GM19351 (cell line): ENCODE data around the gene APBA2.

Experiments
- ATAC-seq: cut with Tn5 transposase; IDR thresholded peaks from one replicate; pipeline ENCODE4 v1.9.1; 2021; ENCODE audit warnings: mild to moderate bottlenecking, moderate library complexity; ENCODE audit not compliant: unreplicated experiment

Gene APBA2

DNA sequence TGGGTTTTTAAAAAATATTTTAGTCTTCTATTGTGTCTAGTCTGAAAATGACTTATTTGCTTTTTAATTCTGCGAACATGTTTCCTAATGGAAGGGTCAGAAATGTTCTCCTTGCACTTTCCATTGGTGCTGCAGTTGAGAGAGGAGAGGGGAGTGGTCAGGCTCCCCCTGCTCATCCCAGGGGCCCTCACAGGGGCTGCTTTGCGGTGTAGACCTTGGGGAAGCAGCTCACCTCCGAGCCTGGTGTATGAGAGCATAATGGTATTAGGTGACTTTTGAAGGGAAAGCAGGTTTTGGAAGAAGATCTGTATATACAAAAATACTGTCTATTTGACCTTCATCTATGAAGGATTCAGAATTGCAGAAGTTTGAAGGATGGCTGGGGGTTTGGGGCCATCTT lies 28.3 kb downstream of the APBA2 start:
- ATAC-seq: no peak

- ATAC-seq: no peak
Measured at GRCh38 chr15:28914483-28915023, 28.8 kb downstream of the APBA2 start.

- ATAC-seq: no peak
Measured at GRCh38 chr15:28915041-28915810, 29.5 kb downstream of the APBA2 start.

DNA sequence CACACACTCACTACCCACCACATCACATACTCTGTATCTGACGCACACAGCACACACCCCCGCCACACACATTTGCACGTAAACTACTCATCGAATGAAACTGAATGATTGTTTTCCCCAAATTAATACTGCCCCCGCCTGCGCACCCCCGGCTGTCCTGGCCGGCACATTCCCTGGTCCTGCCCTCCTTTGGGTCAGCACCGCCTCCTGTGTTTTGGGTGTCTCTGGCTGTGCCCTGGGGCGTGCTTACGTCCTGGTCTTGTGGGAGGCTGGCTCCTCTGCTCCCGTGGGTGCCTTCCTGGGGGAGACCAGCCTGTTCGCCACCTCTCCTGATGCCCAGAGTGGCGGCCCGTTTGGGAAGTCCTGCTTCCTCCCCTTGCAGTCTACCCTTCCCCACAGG lies 30.2 kb downstream of the APBA2 start:
- ATAC-seq: no peak

GRCh38 chr15:28917791-28918140 lies 32.0 kb downstream of the APBA2 start:
- ATAC-seq: no peak

DNA sequence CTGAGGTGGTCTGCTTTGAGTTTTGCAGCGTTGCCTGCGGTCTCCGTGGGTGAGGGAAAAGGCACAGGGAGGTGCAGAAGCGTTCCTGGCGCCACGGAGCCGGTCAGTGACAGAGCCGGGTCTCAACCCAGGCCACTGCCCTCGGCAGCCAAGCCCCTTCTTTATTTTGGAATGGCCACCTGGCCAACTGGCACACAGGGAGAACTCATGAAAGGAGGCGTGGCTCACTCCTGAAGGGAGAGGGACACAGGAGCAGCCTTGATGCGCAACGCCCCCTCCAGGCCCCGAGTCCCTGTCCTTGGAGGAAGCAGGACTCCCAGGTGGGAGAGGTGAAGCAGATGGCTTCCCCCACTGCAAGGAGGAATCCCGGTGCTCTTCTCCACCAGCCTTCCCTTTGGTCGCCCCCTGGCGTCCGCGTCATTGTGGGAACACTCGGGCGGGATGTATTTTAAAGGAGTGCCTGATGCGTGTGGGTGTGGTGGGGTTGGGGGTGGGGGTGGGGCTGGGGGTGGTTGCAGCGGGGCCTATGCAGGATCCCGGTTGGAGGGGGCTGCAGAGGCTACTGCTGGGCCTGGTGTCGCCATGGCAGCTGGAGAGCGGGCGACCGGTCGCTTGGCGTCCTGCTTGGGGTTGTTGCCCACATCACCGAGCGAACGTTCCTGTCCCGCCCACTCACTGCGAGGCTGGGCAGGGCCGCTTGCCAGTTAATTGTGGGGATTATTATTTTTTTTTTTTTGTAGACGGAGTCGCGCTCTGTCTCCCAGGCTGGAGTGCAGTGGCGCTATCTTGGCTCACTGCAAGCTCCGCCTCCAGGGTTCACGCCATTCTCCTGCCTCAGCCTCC lies 32.6 kb downstream of the APBA2 start:
- no peak for ATAC-seq

- ATAC-seq: no peak
Measured at GRCh38 chr15:28919201-28919635, 33.4 kb downstream of the APBA2 start.

DNA sequence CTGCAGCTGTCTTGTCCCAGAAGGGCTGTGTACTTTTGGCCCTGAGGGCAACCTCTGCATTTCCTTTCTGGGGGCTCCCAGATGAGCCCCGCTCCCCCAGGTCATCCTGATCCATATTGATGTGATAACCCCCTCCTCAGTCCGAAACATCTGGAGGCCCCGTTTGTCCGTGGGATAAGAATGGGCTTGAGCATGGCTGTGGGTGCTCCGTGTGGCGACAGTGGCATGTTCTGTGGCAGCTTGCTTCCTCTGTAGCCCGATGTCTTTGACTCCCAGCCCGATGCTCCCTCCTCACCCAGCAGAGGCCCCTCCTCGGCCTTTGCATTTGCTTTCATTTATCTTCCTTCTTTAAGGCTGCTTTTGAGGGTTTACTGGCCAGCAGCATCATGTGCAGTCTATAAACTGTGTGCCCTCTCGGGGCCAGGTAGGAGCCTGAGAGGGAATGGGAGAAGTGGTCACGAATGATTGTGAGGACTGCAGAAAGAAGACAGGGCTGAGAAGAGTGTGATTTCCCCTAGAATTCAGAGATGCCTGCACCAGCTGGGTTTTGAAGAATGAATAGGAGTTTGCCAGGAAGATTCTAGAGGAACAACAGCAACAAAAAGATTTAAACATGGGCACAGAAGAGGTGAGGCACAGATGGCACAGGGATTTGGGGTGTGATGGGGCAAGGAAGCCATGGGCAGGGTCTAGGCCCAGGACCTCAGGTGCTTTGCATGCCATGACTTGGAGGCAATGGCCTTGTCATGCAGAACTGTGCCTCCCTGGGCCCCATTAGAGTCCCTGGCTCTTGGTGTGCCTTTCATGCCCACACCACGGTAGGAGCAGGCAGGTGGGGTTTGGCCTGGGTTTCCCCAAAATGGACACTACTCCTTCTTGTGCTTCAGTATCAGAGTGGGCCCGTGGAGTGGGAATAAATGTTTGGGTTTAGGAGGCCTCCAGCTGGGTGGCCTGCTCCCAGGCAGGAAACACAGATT lies 34.2 kb downstream of the APBA2 start:
- ATAC-seq: no peak

GRCh38 chr15:28920781-28921331 lies 35.1 kb downstream of the APBA2 start:
- no peak for ATAC-seq

GRCh38 chr15:28921336-28921735 lies 35.6 kb downstream of the APBA2 start:
- ATAC-seq: no peak

GRCh38 chr15:28921919-28922706 lies 36.3 kb downstream of the APBA2 start:
- ATAC-seq: no peak

DNA sequence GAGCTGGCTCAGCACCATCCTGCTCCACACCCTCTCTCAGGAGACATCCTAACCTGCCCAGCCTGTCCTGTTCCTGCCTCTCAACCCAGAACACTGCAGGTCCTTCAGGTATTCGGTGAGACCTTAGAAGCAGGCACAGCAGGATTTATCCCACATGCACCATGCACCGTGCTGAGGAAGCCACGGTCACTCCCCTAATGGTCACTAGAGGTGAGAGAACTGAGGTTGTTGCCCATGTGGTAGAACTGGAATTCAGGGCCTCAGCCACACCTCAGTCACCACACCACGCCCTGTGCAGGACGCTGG lies 36.9 kb downstream of the APBA2 start:
- ATAC-seq: no peak

DNA sequence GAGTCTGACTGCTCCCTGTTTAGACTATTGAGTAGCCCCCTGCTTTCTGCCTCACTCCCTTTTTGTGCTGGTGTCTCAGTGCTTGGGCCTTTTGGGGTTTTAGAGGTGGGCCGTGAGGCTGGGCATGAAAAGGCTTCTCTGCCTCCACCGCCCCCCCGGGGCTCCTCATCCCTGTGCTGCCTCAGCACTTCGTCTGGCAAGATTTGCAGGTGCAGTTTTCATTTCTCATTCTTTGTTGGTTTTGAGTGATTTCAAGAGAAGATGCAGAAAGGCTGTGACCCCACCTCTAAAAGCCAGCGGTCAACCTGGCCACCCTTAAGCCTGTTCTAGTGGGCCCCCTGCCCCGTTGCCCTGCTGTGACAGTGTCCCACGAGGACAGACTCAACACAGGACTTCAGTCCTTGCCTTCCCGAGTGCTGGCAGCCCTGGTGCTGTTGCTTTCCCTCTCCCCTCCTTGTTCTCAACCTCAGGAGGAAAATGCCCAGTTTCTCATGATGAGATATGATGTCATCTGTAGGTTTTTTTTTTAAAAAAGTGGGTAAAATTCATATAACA lies 38.0 kb downstream of the APBA2 start:
- ATAC-seq: no peak

GRCh38 chr15:28927043-28927442 lies 41.3 kb downstream of the APBA2 start:
- no peak for ATAC-seq

DNA sequence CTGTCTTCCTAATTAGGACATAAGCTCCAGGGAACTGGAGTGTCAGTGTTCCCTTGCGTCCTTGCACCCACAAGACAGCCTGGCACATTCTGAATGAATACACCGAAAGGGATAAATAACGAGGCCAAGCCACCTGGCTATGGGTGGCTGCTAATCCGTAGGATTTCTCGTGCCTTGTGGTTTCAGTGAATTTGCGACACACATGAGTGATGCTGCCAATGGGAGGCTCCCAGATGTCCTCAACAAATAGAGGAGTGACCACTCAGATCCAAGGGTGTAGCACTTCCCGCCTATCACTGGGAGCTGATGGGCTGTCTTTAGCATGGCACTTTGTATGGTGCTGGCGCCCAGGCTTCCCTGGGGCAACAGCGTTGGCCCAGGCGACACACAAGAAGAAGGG lies 43.4 kb downstream of the APBA2 start:
- ATAC-seq: no peak

GRCh38 chr15:28930011-28930410 lies 44.2 kb downstream of the APBA2 start:
- no peak for ATAC-seq

- ATAC-seq: no peak
Measured at GRCh38 chr15:28930476-28931291, 44.9 kb downstream of the APBA2 start.

DNA sequence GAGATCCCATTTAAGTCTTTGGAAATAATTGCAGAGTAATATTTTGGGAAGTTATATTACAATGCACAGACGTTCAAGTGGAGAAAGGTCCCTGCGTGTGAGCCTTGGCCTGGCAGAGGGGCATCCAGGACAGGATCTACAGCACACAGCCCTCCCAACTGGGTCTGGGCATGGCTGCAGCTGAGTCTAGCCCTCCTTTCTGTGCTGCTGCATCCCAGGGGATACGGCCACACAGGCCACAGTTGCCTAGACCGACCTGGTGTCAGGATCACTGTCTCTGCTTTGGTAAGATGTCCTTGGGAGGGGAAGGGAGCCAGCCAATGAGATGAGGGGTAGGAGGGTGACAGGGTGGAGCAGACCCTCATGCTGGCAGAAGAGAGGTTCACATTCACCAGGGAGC lies 46.1 kb downstream of the APBA2 start:
- no peak for ATAC-seq

- ATAC-seq: no peak
Measured at GRCh38 chr15:28932361-28932760, 46.6 kb downstream of the APBA2 start.
